Placental pericyte (primary cell): ENCODE measurements around the gene IGFBP4. TPM values are rescaled to one million over a fixed set of nuclear protein-coding genes. Genes with fewer than 3 reads are reported as not detected.

ENCODE experiments used
- total RNA-seq: library from RNA; depleted of rRNA; stranded (reverse); fragments of >200 nt; gene quantifications from 2 replicates; pipeline ENCODE4 v1.2.3, GENCODE V29; 2012

Gene IGFBP4
- 258 and 263 TPM in 2 replicates for total RNA-seq

GRCh38 chr17:40443196-40443987 is at the start of gene IGFBP4:
Gene IGFBP4 (plus strand): TSS chr17:40443450. CDS start chr17:40443736, 286 bp downstream.

GRCh38 chr17:40417609-40418427 is 25.4 kb upstream of the IGFBP4 start, which contains the start of gene TOP2A:
Gene TOP2A (minus strand): TSS chr17:40417896. CDS start chr17:40417791, 105 bp downstream.

GRCh38 chr17:40501499-40501911 is 58.3 kb downstream of the IGFBP4 start, which contains the start of gene TNS4:
Gene TNS4 (minus strand): TSS chr17:40501623. CDS start chr17:40496425, 5,198 bp downstream.

Other genes starting within 250 kb of the IGFBP4 start
- gene WIPF2, start 224.1 kb upstream of the IGFBP4 start, total RNA-seq, result 6.3 and 9.2 TPM in 2 replicates
- 33.7 and 40.8 TPM in 2 replicates for gene CDC6, start 155.6 kb upstream of the IGFBP4 start, total RNA-seq
- gene RARA, start 134.3 kb upstream of the IGFBP4 start, total RNA-seq, result 27.6 and 30.4 TPM in 2 replicates
- 0.44 and 3.9 TPM in 2 replicates for gene GJD3, start 78.7 kb upstream of the IGFBP4 start, total RNA-seq
- 2.2 and 151 TPM in 2 replicates for gene TOP2A, start 25.6 kb upstream of the IGFBP4 start, total RNA-seq
- gene TNS4, start 58.2 kb downstream of the IGFBP4 start, total RNA-seq, result 0.14 TPM in 1 of 2 replicates, not detected in the other
- gene CCR7, start 122.0 kb downstream of the IGFBP4 start, total RNA-seq, result under 0.01 TPM in 1 of 2 replicates, not detected in the other
- 86.0 and 89.0 TPM in 2 replicates for gene SMARCE1, start 204.4 kb downstream of the IGFBP4 start, total RNA-seq
- not detected in 2 replicates for gene KRT222, start 221.7 kb downstream of the IGFBP4 start, total RNA-seq